RKO (cell line): Measurements from ENCODE around the gene ZNF175.
A peak's percentile ranks its signal among the peaks of the same experiment; 100 is the strongest.

Experiments
- DNase-seq: peaks from one replicate; pipeline ENCODE4 v3.0.0-alpha.2; 2016; ENCODE audit warnings: low spot score

Gene ZNF175

DNA sequence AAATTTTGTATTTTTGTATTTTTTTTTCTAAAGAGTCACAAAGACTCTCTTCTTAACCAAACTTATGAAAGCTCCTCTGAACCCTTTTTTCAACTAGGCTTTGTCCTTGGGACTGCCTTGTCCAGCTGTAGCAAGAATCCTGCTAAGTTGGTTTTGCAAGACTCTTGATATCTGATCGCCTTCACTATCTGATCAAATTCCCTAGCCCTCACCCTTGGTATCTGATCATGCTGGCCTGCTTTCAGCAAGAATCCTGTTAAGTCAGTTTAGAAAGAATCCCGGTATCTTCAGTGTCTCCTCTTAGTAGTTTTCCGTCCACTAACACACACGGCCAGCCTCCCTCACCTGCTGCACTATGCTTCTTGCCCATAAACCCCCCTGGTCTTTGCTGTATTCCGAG, 61.0 kb downstream of the ZNF175 start:
- DNase-seq = no peak

DNA sequence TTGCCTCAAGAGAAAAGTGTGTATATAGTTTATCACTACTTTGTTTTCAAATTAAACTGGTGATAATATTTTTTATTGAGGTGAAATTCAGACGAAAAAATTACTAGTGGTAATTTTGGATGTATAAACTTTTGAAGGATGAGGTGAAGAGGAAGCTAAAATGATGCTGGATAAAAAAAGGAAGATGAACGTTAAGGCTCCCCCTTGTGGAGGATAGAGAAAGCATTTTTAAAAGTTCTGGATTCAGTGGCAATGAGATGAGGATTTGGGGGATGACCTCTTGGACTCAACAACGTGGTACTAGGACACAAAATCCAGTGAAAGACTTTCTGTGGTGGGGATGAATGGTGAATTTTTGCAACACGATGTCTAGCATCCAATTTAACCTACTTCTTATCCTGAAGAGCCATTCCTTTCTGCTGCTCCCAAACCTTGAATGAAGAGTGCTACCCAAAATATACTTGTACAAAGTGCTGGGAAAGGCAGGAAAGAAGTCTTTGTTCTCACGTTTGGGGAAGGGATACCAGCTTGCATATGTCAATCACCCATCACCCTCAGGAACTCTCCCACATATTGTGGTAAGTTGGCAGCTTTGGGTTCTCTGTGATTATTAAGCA, 66.4 kb downstream of the ZNF175 start:
- peak; percentile 41 for DNase-seq

DNA sequence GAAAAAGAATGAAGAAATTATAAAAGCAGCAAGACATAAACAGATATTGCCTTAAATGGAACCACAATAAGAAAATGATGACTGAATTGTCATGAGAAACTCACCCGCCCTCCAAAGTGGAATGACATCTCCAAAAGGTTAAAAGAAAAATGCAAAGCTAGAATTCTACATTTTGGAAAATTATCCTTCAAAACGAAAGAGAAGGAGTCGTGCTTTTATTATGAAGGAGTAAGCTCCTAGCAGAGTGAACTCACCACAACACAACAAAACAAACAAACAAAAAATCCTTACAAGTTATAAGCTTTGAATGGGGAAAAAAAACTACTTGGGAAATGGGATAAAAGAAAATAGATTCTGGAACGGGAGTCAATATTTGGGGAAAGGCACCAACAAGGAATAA, 68.8 kb downstream of the ZNF175 start:
- no peak for DNase-seq

GRCh38 chr19:51640386-51640785, 69.3 kb downstream of the ZNF175 start:
- DNase-seq = no peak

DNA sequence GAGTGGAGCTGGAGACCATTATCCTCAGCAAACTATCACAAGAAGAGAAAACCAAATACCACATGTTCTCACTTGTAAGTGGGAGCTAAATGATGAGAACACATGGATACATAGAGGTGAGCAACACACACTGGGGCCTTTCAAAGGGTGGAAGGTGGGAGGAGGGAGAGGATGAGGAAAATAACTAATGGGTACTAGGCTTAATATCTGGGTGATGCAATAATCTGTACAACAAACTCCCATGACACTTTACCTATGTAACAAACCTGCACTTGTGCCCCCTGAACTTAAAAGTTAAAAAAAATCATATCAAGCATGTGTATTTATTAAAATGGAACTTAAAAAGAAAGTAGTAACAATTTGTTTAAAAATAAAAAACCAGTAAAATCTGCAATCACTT, 70.6 kb downstream of the ZNF175 start:
- no peak for DNase-seq
